ENCODE results near the gene ARSD.
A peak's percentile ranks its signal among the peaks of the same experiment; 100 is the strongest.
"Not testable (repeated sequence)": the region's sequence is repeated elsewhere in the genome, so short reads cannot be mapped to it uniquely, and the experiment has no call there.

ARSD gene

GRCh38 chrX:2928583-2929434 is at the start of gene ARSD:
ARSD (minus strand) TSS chrX:2929339; CDS start chrX:2929275, 64 bp downstream.
- H3K4me3 ChIP-seq (ENCODE audit: low read depth, low read length) = peak within 1 kb of the TSS; percentile 43

- H3K4me3 ChIP-seq (ENCODE audit: low read depth, low read length) = not testable (repeated sequence)
Measured at GRCh38 chrX:2978639-2979038, 49.5 kb upstream of the ARSD start.

- no peak overlapping the region for H3K4me3 ChIP-seq (ENCODE audit: low read depth, low read length)
Measured at GRCh38 chrX:2974961-2975360, 45.8 kb upstream of the ARSD start.

GRCh38 chrX:2972391-2972790 is 43.3 kb upstream of the ARSD start:
- no peak overlapping the region for H3K4me3 ChIP-seq (ENCODE audit: low read depth, low read length)

GRCh38 chrX:2969021-2969420 is 39.9 kb upstream of the ARSD start:
- H3K4me3 ChIP-seq (ENCODE audit: low read depth, low read length) = no peak overlapping the region

- no peak overlapping the region for H3K4me3 ChIP-seq (ENCODE audit: low read depth, low read length)
Measured at GRCh38 chrX:2967998-2968909, 39.1 kb upstream of the ARSD start.

- H3K4me3 ChIP-seq (ENCODE audit: low read depth, low read length) = no peak overlapping the region
Measured at GRCh38 chrX:2967584-2967983, 38.4 kb upstream of the ARSD start.

- no peak overlapping the region for H3K4me3 ChIP-seq (ENCODE audit: low read depth, low read length)
Measured at GRCh38 chrX:2967012-2967411, 37.9 kb upstream of the ARSD start.

GRCh38 chrX:2965965-2966364 is 36.8 kb upstream of the ARSD start:
- no peak overlapping the region for H3K4me3 ChIP-seq (ENCODE audit: low read depth, low read length)

- not testable (repeated sequence) for H3K4me3 ChIP-seq (ENCODE audit: low read depth, low read length)
Measured at GRCh38 chrX:2963992-2964794, 35.1 kb upstream of the ARSD start.

GRCh38 chrX:2963449-2963848 is 34.3 kb upstream of the ARSD start:
- not testable (repeated sequence) for H3K4me3 ChIP-seq (ENCODE audit: low read depth, low read length)

GRCh38 chrX:2962381-2962780 is 33.2 kb upstream of the ARSD start:
- H3K4me3 ChIP-seq (ENCODE audit: low read depth, low read length) = no peak overlapping the region

- H3K4me3 ChIP-seq (ENCODE audit: low read depth, low read length) = no peak overlapping the region
Measured at GRCh38 chrX:2960861-2961515, 31.8 kb upstream of the ARSD start.

GRCh38 chrX:2958199-2958598 is 29.1 kb upstream of the ARSD start:
- H3K4me3 ChIP-seq (ENCODE audit: low read depth, low read length) = no peak overlapping the region

- no peak overlapping the region for H3K4me3 ChIP-seq (ENCODE audit: low read depth, low read length)
Measured at GRCh38 chrX:2955838-2956237, 26.7 kb upstream of the ARSD start.

- no peak overlapping the region for H3K4me3 ChIP-seq (ENCODE audit: low read depth, low read length)
Measured at GRCh38 chrX:2955281-2955680, 26.1 kb upstream of the ARSD start.

- H3K4me3 ChIP-seq (ENCODE audit: low read depth, low read length) = no peak overlapping the region
Measured at GRCh38 chrX:2954541-2954940, 25.4 kb upstream of the ARSD start.

GRCh38 chrX:2937942-2938341 is 8.8 kb upstream of the ARSD start:
- H3K4me3 ChIP-seq (ENCODE audit: low read depth, low read length) = not testable (repeated sequence)

GRCh38 chrX:2934715-2935710 is 5.9 kb upstream of the ARSD start:
- no peak overlapping the region for H3K4me3 ChIP-seq (ENCODE audit: low read depth, low read length)
